ENCODE data around the gene MGLL.

The MGLL gene

DNA sequence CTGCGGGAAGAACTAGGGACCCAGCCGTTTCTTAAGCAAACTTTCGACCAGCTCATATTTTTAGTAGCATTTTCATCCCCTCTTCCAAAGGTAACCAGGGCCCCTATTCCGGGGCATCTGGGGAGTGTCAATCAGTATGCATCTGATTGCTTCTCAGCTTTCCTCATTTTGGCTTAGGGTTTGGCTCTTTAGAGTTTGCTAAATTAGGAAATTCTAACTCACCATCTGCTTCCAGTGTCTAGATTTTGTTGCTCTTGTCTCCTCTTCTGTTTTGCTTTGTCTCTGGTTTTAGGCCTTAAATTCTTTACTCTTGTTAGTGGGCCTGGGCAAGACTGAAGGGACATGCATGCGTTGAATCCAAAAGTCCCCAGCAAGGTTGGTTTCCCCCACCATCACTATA lies 159.2 kb downstream of the MGLL start:
- no peaks in the 10 kb centered on the region for H4K20me1 ChIP-seq (ENCODE audit: low read depth, low read length)
- no peaks in the 10 kb centered on the region for H3K36me3 ChIP-seq (ENCODE audit: low read length)
- H3K79me2 ChIP-seq (ENCODE audit: insufficient read depth, low read length) = no peaks in the 10 kb centered on the region
- no peak overlapping the region for H2AFZ ChIP-seq (ENCODE audit: low read depth, low read length, severe bottlenecking)
- no peaks in the 10 kb centered on the region for H3K9me3 ChIP-seq (ENCODE audit: insufficient read depth, low read length)
- H3K4me2 ChIP-seq (ENCODE audit: low read depth, low read length, poor library complexity, severe bottlenecking) = no peak overlapping the region
- TF ChIP-seq, protein P1, sequence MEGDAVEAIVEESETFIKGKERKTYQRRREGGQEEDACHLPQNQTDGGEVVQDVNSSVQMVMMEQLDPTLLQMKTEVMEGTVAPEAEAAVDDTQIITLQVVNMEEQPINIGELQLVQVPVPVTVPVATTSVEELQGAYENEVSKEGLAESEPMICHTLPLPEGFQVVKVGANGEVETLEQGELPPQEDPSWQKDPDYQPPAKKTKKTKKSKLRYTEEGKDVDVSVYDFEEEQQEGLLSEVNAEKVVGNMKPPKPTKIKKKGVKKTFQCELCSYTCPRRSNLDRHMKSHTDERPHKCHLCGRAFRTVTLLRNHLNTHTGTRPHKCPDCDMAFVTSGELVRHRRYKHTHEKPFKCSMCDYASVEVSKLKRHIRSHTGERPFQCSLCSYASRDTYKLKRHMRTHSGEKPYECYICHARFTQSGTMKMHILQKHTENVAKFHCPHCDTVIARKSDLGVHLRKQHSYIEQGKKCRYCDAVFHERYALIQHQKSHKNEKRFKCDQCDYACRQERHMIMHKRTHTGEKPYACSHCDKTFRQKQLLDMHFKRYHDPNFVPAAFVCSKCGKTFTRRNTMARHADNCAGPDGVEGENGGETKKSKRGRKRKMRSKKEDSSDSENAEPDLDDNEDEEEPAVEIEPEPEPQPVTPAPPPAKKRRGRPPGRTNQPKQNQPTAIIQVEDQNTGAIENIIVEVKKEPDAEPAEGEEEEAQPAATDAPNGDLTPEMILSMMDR (IDR thresholded peaks at IDR 0.05; ENCODE audit: insufficient read depth, low read length, poor library complexity, severe bottlenecking) = no peak
- no peak for TF ChIP-seq EZH2phosphoT487 (conservative IDR thresholded peaks at IDR 0.05; ENCODE audit: low read length)
- no peaks in the 10 kb centered on the region for H3K27me3 ChIP-seq (ENCODE audit: low read length)
- H3K9me2 ChIP-seq (replicated peaks; ENCODE audit: insufficient read depth, low read length) = no peaks in the 10 kb centered on the region
- H3K4me3 ChIP-seq (ENCODE audit: insufficient read depth, low read length, poor library complexity, severe bottlenecking) = no peak overlapping the region
- H3F3A ChIP-seq (ENCODE audit: insufficient read depth) = no peaks in the 10 kb centered on the region
- no peak overlapping the region for H3K9ac ChIP-seq (ENCODE audit: low read length)
- H3K27ac ChIP-seq (ENCODE audit: low read depth, low read length) = no peak overlapping the region

DNA sequence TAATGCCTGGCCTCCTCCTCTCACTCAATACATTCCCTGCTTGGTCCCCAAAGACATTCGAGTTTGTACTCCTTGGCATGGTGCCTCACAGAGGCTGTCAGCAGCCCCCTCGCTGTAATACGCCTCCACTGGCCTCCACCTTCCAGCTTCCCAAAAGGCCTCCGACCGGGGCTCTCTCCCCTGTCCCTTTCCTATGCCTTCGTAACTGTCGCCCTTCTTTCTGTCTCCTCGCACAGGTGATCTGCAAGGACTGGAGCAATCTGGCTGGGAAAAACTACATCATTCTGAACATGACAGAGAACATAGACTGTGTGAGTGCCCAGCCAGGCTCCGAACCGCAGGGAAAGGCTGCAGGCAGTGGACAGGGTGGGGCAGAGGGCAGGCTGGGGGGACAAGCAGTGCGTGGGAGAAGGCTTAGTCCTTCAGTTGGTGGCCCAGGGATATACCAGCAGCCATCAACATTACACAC lies 160.3 kb downstream of the MGLL start:
- Histone ChIP-seq H4K20me1 (ENCODE audit: low read depth, low read length) (no peaks in the 10 kb centered on the region), H3K9ac (ENCODE audit: low read length) (no peak overlapping the region), H3K4me3 (ENCODE audit: insufficient read depth, low read length, poor library complexity, severe bottlenecking) (no peak overlapping the region), H2AFZ (ENCODE audit: low read depth, low read length, severe bottlenecking) (no peak overlapping the region), H3K9me2 (replicated peaks; ENCODE audit: insufficient read depth, low read length) (no peaks in the 10 kb centered on the region), H3K9me3 (ENCODE audit: insufficient read depth, low read length) (no peaks in the 10 kb centered on the region), H3K27ac (ENCODE audit: low read depth, low read length) (no peak overlapping the region), H3K36me3 (ENCODE audit: low read length) (no peaks in the 10 kb centered on the region), H3K79me2 (ENCODE audit: insufficient read depth, low read length) (no peaks in the 10 kb centered on the region), H3K27me3 (ENCODE audit: low read length) (no peaks in the 10 kb centered on the region), H3F3A (ENCODE audit: insufficient read depth) (no peaks in the 10 kb centered on the region), H3K4me2 (ENCODE audit: low read depth, low read length, poor library complexity, severe bottlenecking) (no peak overlapping the region)
- no peak for TF ChIP-seq EZH2phosphoT487 (conservative IDR thresholded peaks at IDR 0.05; ENCODE audit: low read length)
- TF ChIP-seq, protein P1 (IDR thresholded peaks at IDR 0.05; ENCODE audit: insufficient read depth, low read length, poor library complexity, severe bottlenecking) = no peak

DNA sequence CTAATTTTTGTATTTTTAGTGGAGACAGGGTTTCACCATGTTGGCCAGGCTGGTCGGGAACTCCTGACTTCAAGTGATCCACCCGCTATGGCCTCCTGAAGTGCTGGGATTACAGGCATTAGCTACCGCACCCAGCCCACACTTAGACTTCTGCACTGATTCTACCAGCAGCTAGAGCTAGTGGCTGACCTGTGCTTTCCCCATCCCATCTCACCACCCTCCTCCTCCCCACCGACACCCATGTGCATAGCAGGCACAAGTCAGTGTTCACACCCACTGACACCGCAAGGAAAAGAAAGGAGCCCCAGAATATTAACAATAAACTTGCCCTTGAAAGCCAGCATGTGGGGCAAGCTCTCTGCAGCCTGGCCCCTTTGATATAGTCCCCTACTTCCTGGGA lies 160.7 kb downstream of the MGLL start:
- no peaks in the 10 kb centered on the region for H3K9me3 ChIP-seq (ENCODE audit: insufficient read depth, low read length)
- no peaks in the 10 kb centered on the region for H3K9me2 ChIP-seq (replicated peaks; ENCODE audit: insufficient read depth, low read length)
- no peak overlapping the region for H3K27ac ChIP-seq (ENCODE audit: low read depth, low read length)
- H3F3A ChIP-seq (ENCODE audit: insufficient read depth) = no peaks in the 10 kb centered on the region
- H3K4me3 ChIP-seq (ENCODE audit: insufficient read depth, low read length, poor library complexity, severe bottlenecking) = no peak overlapping the region
- H3K27me3 ChIP-seq (ENCODE audit: low read length) = no peaks in the 10 kb centered on the region
- no peak overlapping the region for H2AFZ ChIP-seq (ENCODE audit: low read depth, low read length, severe bottlenecking)
- no peaks in the 10 kb centered on the region for H3K79me2 ChIP-seq (ENCODE audit: insufficient read depth, low read length)
- no peak for TF ChIP-seq EZH2phosphoT487 (conservative IDR thresholded peaks at IDR 0.05; ENCODE audit: low read length)
- TF ChIP-seq, protein P1 (IDR thresholded peaks at IDR 0.05; ENCODE audit: insufficient read depth, low read length, poor library complexity, severe bottlenecking) = no peak
- H3K4me2 ChIP-seq (ENCODE audit: low read depth, low read length, poor library complexity, severe bottlenecking) = no peak overlapping the region
- no peaks in the 10 kb centered on the region for H3K36me3 ChIP-seq (ENCODE audit: low read length)
- no peak overlapping the region for H3K9ac ChIP-seq (ENCODE audit: low read length)
- H4K20me1 ChIP-seq (ENCODE audit: low read depth, low read length) = no peaks in the 10 kb centered on the region
